Small intestine (tissue), 7 donors: ENCODE results near the gene ZNF182. TPM values are rescaled to one million over a fixed set of nuclear protein-coding genes. Genes with fewer than 3 reads are reported as not detected.
"Not testable (repeated sequence)": the region's sequence is repeated elsewhere in the genome, so short reads cannot be mapped to it uniquely, and the experiment has no call there.

Source experiments
- DNase-seq, 2 donors: peaks; one replicate each; pipeline versions ENCODE4 v3.0.0 to v3.0.0-alpha.2; 2013
- FAIRE-seq: peaks from 2 replicates; lab custom pipeline; 2012; peaks lifted over from hg19 to GRCh38; lab: Jason Lieb, UNC
- H3K27ac ChIP-seq, 3 donors: one replicate each; pipeline ENCODE4 v1.5.1; 2013; ENCODE audit warnings: low read length in 2 of 3, mild to moderate bottlenecking in 2 of 3, control low read depth in 1 of 3, inconsistent platforms in 1 of 3, low read depth in 1 of 3, moderate library complexity in 1 of 3
- H3K27me3 ChIP-seq, 3 donors: one replicate each; pipeline ENCODE4 v1.6.1; 2013; ENCODE audit warnings: low read length in 3 of 3, inconsistent platforms in 1 of 3; ENCODE audit not compliant: control insufficient read depth in 3 of 3, insufficient read depth in 3 of 3
- H3K36me3 ChIP-seq, 3 donors: one replicate each; pipeline ENCODE4 v1.6.1; 2013; ENCODE audit warnings: low read length in 3 of 3, inconsistent platforms in 1 of 3, low read depth in 1 of 3, mild to moderate bottlenecking in 1 of 3, moderate library complexity in 1 of 3; ENCODE audit not compliant: control insufficient read depth in 3 of 3, insufficient read depth in 2 of 3
- H3K4me1 ChIP-seq, 3 donors: one replicate each; pipeline ENCODE4 v1.6.1; 2013; ENCODE audit warnings: low read length in 2 of 3, inconsistent platforms in 1 of 3, low read depth in 1 of 3, mild to moderate bottlenecking in 1 of 3, moderate library complexity in 1 of 3; ENCODE audit not compliant: control insufficient read depth in 3 of 3, insufficient read depth in 2 of 3
- H3K4me3 ChIP-seq, 3 donors: one replicate each; pipeline ENCODE4 v1.5.1; 2013; ENCODE audit warnings: low read length in 3 of 3, control low read depth in 1 of 3, inconsistent platforms in 1 of 3, low read depth in 1 of 3, mild to moderate bottlenecking in 1 of 3, moderate library complexity in 1 of 3
- H3K9me3 ChIP-seq, 2 donors: one replicate each; pipeline ENCODE4 v1.6.1; 2013; ENCODE audit warnings: low read depth in 1 of 2, low read length in 1 of 2; ENCODE audit not compliant: control insufficient read depth in 2 of 2, insufficient read depth in 1 of 2
- WGBS, 3 donors: extraction: QIAGEN DNeasy Blood & Tissue Kit; methylation state at CpG; one replicate each; pipeline ENCODE4 v1.1.7; 2013; 5-methylcytosine and 5-hydroxymethylcytosine counted together
- polyA plus RNA-seq, 4 donors: library from polyadenylated mRNA; stranded (reverse) in 3 of 4; unstranded in 1 of 4; fragments of 200-250 nt in 3 of 4; fragments of 120-200 nt in 1 of 4; gene quantifications; one replicate each; pipeline versions ENCODE4 v1.2.1 to v1.2.3, GENCODE V29; 2013
- donor health status: healthy with polysubstance abuse.
- donor health status: control.
- donor health status: control.
- donor health status: Bipolar disorder and iron deficiency.
- donor health status: healthy.

The ZNF182 gene
- polyA plus RNA-seq, 4 donors = 1.9 to 8.1 (median 2.2) TPM

DNA sequence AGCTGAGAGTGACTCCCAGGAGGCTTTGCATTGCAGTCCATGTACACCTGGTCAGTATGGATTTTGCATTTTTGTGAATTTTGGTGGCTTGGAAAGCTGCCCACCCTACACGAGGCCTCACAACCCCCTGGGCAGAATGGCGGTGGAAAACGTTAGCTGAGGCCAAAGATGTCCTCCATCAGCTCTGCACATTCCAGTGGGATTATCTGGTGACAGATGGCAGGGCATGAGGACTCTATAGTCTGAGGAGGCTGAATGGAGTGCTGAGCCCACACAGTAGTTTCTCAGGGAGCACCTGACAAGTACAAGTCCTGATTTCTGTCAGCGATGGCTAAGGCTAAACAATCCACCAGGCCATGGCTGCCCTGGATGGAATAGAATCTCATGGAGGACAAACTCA lies 23.8 kb upstream of the ZNF182 start:
- not testable (repeated sequence) for FAIRE-seq, H3K4me3 ChIP-seq, H3K27me3 ChIP-seq, H3K9me3 ChIP-seq, H3K4me1 ChIP-seq, DNase-seq, H3K36me3 ChIP-seq, H3K27ac ChIP-seq
- 67 to 80% (median 72%) methylated on average over 3 to 4 of the region's 4 CpGs for WGBS, 3 donors

DNA sequence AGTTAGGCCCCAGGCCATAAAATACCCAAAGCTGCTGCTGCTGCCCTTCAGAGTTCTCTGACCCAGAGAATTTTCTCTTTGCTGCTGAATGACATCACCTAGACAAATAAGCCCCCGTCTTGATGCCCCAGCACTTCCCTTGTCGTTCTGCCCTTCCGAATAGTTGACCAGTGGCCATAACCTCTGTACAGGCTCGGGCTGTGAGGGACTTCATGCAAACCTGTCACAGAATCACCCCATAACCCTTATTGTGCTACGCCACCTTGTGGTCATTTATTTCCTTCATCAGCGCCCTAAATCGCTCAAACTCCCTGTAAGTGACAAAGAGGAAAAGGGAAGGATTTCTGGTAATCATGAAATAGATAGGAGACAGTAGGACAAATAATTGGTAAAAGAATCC lies 21.8 kb upstream of the ZNF182 start:
- DNase-seq (peak; percentile 59 to 73), FAIRE-seq (no peak)
- no peak overlapping the region for H3K27ac ChIP-seq
- H3K4me1 ChIP-seq = no peaks in the 10 kb centered on the region
- H3K4me3 ChIP-seq = no peak overlapping the region
- H3K36me3 ChIP-seq = peaks cover 0 to 4% (median 0%) of the 10 kb centered on the region in 3 donors
- 2 to 14% (median 7%) methylated on average over 7 of the region's 7 CpGs for WGBS, 3 donors
- no peaks in the 10 kb centered on the region for H3K27me3 ChIP-seq
- peaks cover 0 to 5% of the 10 kb centered on the region in 2 donors for H3K9me3 ChIP-seq

DNA sequence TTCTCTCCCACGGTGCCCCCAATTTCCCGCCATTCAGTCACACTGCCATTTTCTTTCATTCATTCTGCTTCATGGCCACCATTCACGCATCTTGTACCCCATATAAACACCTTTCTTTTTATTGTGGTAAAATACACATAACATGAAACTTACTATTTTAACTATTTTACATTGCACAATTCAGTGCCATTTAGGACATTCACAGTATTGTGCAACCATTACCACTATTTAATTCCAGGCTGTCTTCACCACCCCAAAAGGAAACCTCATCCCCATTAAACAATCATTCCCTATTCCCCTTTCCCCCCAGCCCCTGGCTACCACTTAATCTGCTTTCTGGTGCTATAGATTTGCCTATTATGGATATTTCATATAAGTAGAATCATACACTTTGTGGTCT lies 18.9 kb upstream of the ZNF182 start:
- Histone ChIP-seq H3K36me3 (no peaks in the 10 kb centered on the region), H3K9me3 (peaks cover 0 to 5% of the 10 kb centered on the region in 2 donors), H3K4me3 (no peak overlapping the region), H3K27me3 (no peaks in the 10 kb centered on the region), H3K27ac (no peak overlapping the region), H3K4me1 (no peaks in the 10 kb centered on the region)
- no peak for DNase-seq
- 86 to 96% (median 93%) methylated on average over 3 of the region's 3 CpGs for WGBS, 3 donors
- no peak for FAIRE-seq

GRCh38 chrX:48022100-48022499 lies 18.3 kb upstream of the ZNF182 start:
- Histone ChIP-seq H3K27ac (peak overlapping the region in 1 of 3 donors; percentile 89), H3K4me3 (no peak overlapping the region)
- no peak for FAIRE-seq

DNA sequence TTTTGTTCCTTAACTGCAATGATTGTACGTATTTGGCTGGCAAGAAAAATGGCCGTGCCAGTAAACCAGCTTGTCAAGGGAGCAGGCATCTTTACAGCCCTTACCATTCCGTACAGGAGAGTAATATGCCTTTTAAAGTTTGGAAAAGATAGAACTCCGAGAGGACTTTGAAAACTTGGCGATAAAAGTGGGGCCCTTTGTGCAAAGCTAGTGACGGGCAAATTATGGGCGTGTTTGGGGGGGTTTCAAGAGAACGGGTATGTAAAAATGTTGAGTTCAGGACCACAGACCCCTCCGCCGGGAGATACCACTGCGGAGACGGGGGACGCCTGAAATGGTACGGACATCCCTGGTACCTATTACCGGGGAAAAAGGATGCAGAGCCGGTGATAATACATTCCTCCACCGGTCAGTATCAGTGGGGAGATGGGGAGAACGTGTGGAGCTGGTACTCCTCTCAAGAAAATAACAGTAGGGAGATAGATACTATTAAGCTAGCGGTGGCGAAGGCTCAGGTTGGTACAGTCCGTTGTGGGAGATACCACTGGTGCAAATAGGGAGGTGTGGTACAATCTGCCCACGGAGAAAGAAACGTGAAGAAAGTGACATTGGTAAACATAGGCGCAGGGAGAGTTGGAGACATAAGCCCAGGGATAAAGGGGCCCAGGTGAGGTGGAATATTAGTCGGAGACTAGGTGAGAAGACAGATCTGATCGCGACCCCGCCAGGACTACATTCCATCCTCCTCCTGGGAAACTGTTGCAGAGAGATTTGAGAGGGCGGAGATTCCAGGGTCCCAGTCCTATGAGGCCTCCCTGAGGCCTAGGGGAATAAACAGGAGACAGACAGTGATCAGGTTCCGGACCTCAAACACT lies 17.5 kb upstream of the ZNF182 start:
- Histone ChIP-seq H3K27me3 (no peaks in the 10 kb centered on the region), H3K4me1 (no peaks in the 10 kb centered on the region), H3K4me3 (peak overlapping the region; percentile 22 to 55 (median 50)), H3K36me3 (no peaks in the 10 kb centered on the region), H3K27ac (peak overlapping the region; percentile 52 to 90 (median 89)), H3K9me3 (peaks cover 0 to 5% of the 10 kb centered on the region in 2 donors)
- DNase-seq (peak; percentile 72 to 92), FAIRE-seq (no peak)
- 2 to 35% (median 6%) methylated on average over 30 of the region's 30 CpGs for WGBS, 3 donors

More at GRCh38 chrX:48022100-48022499, 18.3 kb upstream of the ZNF182 start:
- no peak for DNase-seq
- Histone ChIP-seq H3K4me1 (no peaks in the 10 kb centered on the region), H3K27me3 (no peaks in the 10 kb centered on the region), H3K36me3 (no peaks in the 10 kb centered on the region), H3K9me3 (peaks cover 0 to 5% of the 10 kb centered on the region in 2 donors)
- WGBS, 3 donors = 22 to 67% (median 38%) methylated on average over 1 to 3 of the region's 3 CpGs

DNA sequence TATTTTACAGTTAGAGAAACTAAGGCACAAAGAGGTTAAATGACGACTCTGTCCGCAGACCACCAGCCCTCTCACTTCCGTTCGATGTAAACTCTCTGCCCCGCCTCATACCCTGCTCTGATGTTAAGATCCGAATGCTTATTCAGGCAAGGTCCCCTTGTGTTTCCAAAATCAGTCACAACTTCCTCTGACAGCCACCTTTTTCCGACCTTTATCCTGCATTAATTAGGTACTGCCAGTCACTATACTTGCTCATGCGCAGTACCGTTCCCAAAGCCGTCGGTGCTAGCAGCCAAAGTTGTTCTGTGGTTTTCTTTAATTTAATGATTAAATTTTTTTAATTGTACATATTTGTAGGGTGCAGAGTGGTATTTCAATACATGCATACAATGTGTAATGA lies 16.7 kb upstream of the ZNF182 start:
- 38 to 65% (median 42%) methylated on average over 9 to 11 of the region's 11 CpGs for WGBS, 3 donors
- Histone ChIP-seq H3K27ac (peak overlapping the region in 1 of 3 donors; percentile 89), H3K4me3 (peak overlapping the region in 1 of 3 donors; percentile 55)
- DNase-seq = peak in 1 of 2 donors; percentile 29
- not testable (repeated sequence) for H3K27me3 ChIP-seq, H3K36me3 ChIP-seq, H3K4me1 ChIP-seq, H3K9me3 ChIP-seq
- peak; percentile 65 for FAIRE-seq

DNA sequence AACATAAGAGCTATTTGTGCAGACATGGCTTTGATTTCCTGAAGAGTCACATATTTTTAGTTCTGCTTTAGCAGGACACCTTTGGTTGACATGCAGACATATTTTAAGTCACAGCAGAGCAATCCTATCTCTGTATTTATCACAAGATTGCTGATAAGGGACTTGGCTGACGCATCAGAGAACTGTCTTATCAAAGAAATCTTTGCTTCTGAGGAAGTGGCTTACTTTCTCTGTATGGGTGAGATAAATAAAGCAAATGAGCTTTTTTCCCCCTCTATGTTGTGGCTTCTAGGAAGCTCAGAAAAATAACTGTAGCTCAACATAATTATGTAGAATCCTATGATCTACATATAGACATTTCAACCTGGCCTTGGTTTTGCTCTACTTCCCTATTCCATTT lies 16.1 kb upstream of the ZNF182 start:
- peak; percentile 94 for FAIRE-seq

DNA sequence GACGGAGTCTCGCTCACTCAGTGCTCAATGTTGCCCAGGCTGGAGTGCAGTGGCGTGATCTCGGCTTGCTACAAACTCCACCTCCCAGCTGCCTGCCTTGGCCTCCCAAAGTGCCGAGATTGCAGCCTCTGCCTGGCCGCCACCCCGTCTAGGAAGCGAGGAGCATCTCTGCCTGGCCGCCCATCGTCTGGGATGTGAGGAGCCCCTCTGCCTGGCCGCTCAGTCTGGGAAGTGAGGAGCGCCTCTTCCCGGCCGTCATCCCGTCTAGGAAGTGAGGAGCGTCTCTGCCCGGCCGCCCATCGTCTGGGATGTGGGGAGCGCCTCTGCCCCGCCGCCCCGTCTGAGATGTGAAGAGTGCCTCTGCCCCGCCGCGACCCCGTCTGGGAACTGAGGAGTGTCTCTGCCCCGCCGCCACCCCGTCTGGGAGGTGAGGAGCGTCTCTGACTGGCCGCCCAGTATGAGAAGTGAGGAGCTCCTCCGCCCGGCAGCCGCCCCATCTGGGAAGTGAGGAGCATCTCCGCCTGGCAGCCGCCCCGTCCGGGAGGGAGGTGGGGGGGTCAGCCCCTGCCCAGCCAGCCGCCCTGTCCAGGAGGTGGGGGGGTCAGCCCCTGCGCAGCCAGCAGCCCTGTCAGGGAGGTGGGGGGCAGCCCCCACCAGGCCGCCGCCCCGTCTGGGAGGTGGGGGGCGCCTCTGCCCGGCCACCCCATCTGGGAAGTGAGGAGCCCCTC lies 13.0 kb upstream of the ZNF182 start:
- H3K27ac ChIP-seq, H3K27me3 ChIP-seq, DNase-seq, H3K4me1 ChIP-seq, FAIRE-seq, H3K36me3 ChIP-seq, H3K9me3 ChIP-seq, H3K4me3 ChIP-seq: not testable (repeated sequence)
- WGBS, 3 donors = 92 to 96% (median 92%) methylated on average over 8 to 35 of the region's 46 CpGs

More for the DNA sequence above, 16.1 kb upstream of the ZNF182 start:
- not testable (repeated sequence) for H3K9me3 ChIP-seq, H3K4me3 ChIP-seq, DNase-seq, H3K27me3 ChIP-seq, H3K36me3 ChIP-seq, H3K4me1 ChIP-seq, H3K27ac ChIP-seq
- no CpG with 5 or more reads among the region's 1 CpG for WGBS, 3 donors
